ENCODE measurements around the gene KLHL24. TPM values are rescaled to one million over a fixed set of nuclear protein-coding genes. Genes with fewer than 3 reads are reported as not detected.

Gene KLHL24
- total and polyA plus RNA-seq, 2 of the 13 experiments (the other 11 are each of a cell fraction or from before 2014, with no cell fraction given): 6.9 to 15.7 TPM

- no peak for TF ChIP-seq HMGXB3 (CRISPR knock-in tag; IDR thresholded peaks at IDR 0.05; ENCODE audit: borderline replicate concordance)
- no peak for TF ChIP-seq GPN1 (CRISPR knock-in tag; IDR thresholded peaks at IDR 0.05; ENCODE audit: borderline replicate concordance)
- peak; percentile 57 for TF ChIP-seq TBX2 (CRISPR knock-in tag; IDR thresholded peaks at IDR 0.05; ENCODE audit: borderline replicate concordance)
- TF ChIP-seq, protein P1, sequence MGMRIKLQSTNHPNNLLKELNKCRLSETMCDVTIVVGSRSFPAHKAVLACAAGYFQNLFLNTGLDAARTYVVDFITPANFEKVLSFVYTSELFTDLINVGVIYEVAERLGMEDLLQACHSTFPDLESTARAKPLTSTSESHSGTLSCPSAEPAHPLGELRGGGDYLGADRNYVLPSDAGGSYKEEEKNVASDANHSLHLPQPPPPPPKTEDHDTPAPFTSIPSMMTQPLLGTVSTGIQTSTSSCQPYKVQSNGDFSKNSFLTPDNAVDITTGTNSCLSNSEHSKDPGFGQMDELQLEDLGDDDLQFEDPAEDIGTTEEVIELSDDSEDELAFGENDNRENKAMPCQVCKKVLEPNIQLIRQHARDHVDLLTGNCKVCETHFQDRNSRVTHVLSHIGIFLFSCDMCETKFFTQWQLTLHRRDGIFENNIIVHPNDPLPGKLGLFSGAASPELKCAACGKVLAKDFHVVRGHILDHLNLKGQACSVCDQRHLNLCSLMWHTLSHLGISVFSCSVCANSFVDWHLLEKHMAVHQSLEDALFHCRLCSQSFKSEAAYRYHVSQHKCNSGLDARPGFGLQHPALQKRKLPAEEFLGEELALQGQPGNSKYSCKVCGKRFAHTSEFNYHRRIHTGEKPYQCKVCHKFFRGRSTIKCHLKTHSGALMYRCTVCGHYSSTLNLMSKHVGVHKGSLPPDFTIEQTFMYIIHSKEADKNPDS (CRISPR knock-in tag; IDR thresholded peaks at IDR 0.05): no peak
- peak; percentile 85 for TF ChIP-seq BHLHE40 (IDR thresholded peaks at IDR 0.05; ENCODE audit: low read length)
- no peak for TF ChIP-seq ZNF362 (CRISPR knock-in tag; IDR thresholded peaks at IDR 0.05; ENCODE audit: borderline replicate concordance)
- TF ChIP-seq NFE2 (CRISPR knock-in tag; IDR thresholded peaks at IDR 0.05): no peak
- TF ChIP-seq EP300 (IDR thresholded peaks at IDR 0.05; ENCODE audit: low read depth in 2 of 2, low read length in 2 of 2): no peak
- TF ChIP-seq EP300 (CRISPR knock-in tag; IDR thresholded peaks at IDR 0.05; ENCODE audit: borderline replicate concordance): no peak
- no peak for TF ChIP-seq CHD2 (IDR thresholded peaks at IDR 0.05; ENCODE audit: low read depth, low read length)
- no peak for TF ChIP-seq AKAP8 (CRISPR knock-in tag; IDR thresholded peaks at IDR 0.05)
- peak; percentile 52 for TF ChIP-seq ZNF768 (CRISPR knock-in tag; IDR thresholded peaks at IDR 0.05)
- no peak for TF ChIP-seq ZNF180 (CRISPR knock-in tag; IDR thresholded peaks at IDR 0.05; ENCODE audit: borderline replicate concordance, low read depth)
- no peak for TF ChIP-seq ZNF773 (CRISPR knock-in tag; IDR thresholded peaks at IDR 0.05; ENCODE audit: borderline replicate concordance)
- TF ChIP-seq ZBTB3 (CRISPR knock-in tag; IDR thresholded peaks at IDR 0.05; ENCODE audit: borderline replicate concordance, low read depth): no peak
- no peak for TF ChIP-seq ZNF503 (CRISPR knock-in tag; IDR thresholded peaks at IDR 0.05)
- 0 out of 2 replicates have a peak, but pooled peaks have one; percentile 49 for TF ChIP-seq ESRRA (CRISPR knock-in tag; IDR thresholded peaks at IDR 0.05; ENCODE audit: low read depth)
- no peak for TF ChIP-seq NR1H2 (CRISPR knock-in tag; IDR thresholded peaks at IDR 0.05; ENCODE audit: borderline replicate concordance, low read depth)
These were observed 62.3 kb downstream of the KLHL24 start, which contains the start of gene YEATS2 (continued) for GRCh38 chr3:183697610-183698317.

Measured in HepG2 (cell line).